GM12873 (cell line): ENCODE results near the gene ILF3.
A peak's percentile ranks its signal among the peaks of the same experiment; 100 is the strongest.

ENCODE experiments used
- TF ChIP-seq, protein P1 (sequence below): IDR thresholded peaks from 2 replicates; pipeline ENCODE4 v1.5.1; 2012; ENCODE audit warnings: low read depth, mild to moderate bottlenecking, moderate library complexity, low read length, control low read depth; ENCODE audit not compliant: insufficient read depth; ENCODE audit errors: missing control alignments

ILF3 gene

DNA sequence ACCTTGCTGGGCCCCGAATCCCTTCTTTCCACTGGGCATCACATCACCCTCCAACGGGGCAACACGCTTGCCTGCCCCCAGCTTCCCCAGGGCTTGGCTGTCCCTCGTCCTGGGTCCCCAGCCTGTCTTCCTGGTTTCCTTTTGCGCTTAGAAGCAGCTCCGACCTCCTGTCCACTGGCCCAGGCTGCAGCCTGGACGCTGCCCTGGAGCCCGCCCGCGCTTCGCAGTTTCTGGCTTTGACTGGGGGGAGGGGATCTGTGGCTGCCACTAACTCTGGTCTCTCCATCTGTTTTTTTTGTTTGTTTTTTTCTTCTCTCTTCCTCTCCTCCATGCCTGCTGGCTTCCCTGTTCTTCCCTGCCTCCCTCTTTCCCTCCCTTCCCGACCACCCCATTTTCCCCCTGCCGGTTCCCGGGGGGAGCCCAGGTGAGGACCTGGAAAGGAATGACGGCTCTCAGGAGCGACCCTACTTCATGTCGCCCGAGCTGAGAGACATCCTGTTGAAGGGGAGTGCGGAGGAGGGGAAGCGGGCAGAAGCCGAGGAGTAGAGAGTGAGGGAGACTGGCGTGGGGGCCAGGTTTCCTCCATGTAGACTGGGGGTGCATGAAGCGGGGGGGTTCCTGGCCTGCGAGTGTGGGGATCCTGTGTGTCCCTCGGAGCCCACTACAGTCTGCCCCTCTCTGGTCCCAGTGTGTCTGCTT lies 11.5 kb upstream of the ILF3 start:
- TF ChIP-seq, protein P1, sequence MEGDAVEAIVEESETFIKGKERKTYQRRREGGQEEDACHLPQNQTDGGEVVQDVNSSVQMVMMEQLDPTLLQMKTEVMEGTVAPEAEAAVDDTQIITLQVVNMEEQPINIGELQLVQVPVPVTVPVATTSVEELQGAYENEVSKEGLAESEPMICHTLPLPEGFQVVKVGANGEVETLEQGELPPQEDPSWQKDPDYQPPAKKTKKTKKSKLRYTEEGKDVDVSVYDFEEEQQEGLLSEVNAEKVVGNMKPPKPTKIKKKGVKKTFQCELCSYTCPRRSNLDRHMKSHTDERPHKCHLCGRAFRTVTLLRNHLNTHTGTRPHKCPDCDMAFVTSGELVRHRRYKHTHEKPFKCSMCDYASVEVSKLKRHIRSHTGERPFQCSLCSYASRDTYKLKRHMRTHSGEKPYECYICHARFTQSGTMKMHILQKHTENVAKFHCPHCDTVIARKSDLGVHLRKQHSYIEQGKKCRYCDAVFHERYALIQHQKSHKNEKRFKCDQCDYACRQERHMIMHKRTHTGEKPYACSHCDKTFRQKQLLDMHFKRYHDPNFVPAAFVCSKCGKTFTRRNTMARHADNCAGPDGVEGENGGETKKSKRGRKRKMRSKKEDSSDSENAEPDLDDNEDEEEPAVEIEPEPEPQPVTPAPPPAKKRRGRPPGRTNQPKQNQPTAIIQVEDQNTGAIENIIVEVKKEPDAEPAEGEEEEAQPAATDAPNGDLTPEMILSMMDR: no peak

DNA sequence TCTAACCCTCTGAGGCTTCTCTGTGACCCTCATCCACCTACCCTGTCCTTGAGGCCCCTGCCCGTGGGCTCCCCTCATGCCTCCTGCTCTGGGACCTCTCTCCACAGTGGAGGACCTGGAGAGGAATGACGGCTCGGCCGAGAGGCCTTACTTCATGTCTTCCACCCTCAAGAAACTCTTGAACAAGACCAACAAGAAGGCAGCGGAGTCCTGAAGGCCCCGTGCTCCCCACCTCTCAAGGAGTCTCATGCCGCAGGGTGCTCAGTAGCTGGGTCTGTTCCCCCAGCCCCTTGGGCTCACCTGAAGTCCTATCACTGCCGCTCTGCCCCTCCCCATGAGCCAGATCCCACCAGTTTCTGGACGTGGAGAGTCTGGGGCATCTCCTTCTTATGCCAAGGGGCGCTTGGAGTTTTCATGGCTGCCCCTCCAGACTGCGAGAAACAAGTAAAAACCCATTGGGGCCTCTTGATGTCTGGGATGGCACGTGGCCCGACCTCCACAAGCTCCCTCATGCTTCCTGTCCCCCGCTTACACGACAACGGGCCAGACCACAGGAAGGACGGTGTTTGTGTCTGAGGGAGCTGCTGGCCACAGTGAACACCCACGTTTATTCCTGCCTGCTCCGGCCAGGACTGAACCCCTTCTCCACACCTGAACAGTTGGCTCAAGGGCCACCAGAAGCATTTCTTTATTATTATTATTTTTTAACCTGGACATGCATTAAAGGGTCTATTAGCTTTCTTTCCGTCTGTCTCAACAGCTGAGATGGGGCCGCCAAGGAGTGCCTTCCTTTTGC lies 10.8 kb upstream of the ILF3 start:
- TF ChIP-seq, protein P1: no peak

DNA sequence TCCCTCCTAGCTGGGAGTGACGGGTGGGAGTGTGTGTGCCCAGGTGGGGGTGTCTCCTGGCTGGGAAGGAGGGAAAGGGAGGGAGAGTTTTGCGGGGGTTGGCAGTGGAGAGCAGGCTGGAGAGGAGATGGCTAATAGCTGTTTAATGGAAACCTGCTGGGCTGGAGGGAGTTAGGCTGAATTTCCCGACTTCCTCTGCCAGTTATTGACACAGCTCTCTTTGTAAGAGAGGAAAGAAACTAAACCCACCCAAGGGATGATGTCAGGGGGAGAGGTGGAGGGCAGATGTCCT lies 10.2 kb upstream of the ILF3 start:
- TF ChIP-seq, protein P1: no peak

DNA sequence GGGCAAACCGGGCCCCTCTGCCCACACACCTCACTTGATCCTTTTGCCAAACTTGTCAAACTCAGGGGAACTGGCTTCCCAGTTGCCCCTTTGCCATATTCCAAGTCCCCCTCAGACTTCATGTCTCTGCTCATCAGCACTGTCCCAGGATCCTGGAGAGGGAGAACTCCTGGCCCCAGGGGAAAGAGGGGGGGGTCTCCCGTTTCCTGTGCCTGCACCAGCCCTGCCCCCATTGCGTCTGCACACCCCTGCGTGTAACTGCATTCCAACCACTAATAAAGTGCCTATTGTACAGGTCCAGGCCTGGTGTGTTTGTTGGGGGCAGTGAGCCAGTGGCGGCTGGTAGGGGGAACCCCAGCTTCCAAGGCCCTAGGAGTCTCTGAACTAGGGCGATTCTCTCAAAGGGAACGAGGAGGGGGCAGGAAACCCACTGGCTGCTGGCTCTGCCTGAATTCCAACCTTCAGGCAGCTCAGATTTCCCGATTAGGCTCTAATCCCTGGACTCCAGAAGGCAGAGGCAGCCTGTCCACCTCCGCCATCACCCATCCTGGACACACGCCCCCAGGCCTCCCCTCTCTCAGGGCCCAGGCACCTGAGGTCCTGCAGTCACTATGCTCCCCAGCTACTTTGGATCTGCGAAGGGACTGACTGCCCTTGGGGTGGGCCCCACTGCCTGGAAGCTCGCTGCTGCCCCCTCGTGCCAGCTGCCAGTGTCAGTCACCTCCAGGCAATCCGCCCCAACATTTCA lies 9.7 kb upstream of the ILF3 start:
- TF ChIP-seq, protein P1: peak; percentile 91

DNA sequence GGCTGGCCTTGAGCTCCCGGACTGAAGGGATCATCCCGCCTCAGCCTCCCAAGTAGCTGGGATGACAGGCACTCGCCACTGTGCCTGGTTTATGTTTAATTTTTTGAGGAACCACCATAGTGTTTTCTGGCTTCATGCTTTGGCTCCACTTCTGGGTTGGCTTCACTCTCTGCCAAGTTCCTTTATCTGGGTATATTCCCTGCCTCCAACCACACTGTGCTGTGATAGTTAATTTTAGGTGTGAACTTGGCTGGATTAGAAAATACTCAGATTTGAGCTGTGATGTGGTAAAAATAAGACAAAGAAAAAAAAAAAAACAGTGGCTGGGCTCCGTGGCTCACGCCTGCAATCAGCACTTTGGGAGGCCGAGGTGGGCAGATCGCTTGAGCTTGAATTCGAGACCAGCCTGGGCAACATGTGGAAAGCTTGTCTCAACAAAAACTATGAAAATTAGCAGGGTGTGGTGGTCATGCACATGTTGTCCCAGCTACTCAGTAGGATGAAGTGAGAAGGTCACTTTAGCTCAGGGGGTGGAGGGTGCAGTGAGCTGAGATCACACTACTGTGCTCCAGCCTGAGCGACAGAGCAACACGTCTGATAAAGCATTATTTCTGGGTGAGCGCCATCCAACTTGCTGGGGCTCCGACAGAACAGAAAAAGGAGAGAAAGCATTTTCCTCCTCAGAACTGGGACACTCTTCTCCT lies 7.5 kb upstream of the ILF3 start:
- TF ChIP-seq, protein P1: no peak

DNA sequence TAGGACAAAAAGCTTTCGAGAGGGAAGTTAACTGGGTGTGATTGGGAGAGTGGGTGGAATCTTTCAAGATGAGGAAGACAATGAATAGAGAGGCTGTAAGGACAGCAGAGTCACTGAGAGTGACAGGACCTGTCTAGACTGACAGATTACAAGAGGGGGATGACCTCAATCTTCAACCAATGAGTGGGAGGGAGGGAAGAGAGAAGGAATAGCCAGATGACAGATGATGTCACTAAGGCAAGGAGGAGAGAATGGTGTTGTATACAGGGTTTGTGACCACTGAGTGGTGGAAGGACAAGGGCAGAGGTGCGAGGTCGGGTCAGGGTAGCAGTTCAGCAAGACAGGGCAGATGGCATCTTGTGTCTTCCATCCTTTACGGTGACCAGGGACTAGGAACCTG lies 5.8 kb upstream of the ILF3 start:
- TF ChIP-seq, protein P1: no peak
